ENCODE measurements around the gene ZFP30. TPM values are rescaled to one million over a fixed set of nuclear protein-coding genes. Genes with fewer than 3 reads are reported as not detected.

Gene ZFP30
- total and polyA plus RNA-seq, 2 of the 13 experiments (the other 11 are each of a cell fraction or from before 2014, with no cell fraction given), result 3.4 to 19.2 TPM

DNA sequence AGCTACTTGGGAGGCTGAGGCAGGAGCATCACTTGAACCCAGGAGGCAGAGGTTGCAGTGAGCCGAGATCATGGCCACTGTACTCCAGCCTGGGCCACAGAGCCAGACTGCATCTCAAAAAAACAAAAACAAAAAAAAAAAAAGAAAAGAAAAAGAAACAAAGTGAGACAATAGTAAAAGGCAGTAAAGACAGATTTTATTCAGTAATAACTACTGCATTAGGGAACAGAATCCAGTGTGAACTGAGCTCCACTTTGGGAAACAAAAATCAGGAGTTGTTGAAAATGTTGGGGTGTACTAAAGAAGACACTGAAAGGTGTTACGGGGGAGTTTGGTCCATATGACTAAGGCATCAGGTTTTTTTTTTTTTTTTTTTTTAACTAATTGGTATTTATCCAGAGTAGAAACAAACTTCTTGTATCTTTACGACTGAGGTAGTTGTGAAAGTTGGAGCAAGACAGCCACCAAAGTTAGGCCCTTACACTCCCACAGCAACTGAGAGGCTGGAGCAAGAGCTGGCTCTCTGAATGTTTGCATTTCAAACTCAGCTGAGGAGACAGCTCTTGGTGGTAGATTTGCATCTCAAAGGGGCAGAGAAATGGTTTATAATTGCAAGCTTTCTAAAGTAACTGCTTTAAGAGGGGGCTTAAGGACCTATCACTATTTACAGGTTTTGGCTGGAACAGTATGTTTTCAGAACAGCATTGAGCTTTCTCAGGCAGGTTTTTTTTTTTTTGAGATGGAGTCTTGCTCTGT lies 40.1 kb upstream of the ZFP30 start:
- in situ Hi-C loops (cut with HindIII; ENCODE audit: extremely low pct_ligation_motif_present, low pct_unique_long_range_greater_than_20kb) (no loop called here), intact Hi-C loops (cut with micrococcal nuclease; ENCODE audit: unreplicated experiment) (loop anchor here (10.0 kb wide), 1 partner anchor 231 kb away; the partner anchor contains the start of genes ZNF569 and ZNF570)
- Histone ChIP-seq H3K4me3 (replicated peaks in 1 of 3; ENCODE audit: insufficient read depth in 1 of 3, low read depth in 2 of 3, low read length in 3 of 3) (no peak overlapping the region), H3K9ac (ENCODE audit: insufficient read depth, low read depth, low read length) (no peak overlapping the region), H3K4me2 (ENCODE audit: low read depth, low read length) (no peak overlapping the region), H3K79me2 (ENCODE audit: insufficient read depth, low read length) (peaks cover 4% of the 10 kb centered on the region), H4K20me1 (ENCODE audit: insufficient read depth, low read length) (no peaks in the 10 kb centered on the region), H3K27me3 (ENCODE audit: control insufficient read depth in 1 of 2, insufficient read depth in 2 of 2, low read length in 2 of 2) (no peaks in the 10 kb centered on the region; a peak in 1 of 5 replicates), H3K9me3 (ENCODE audit: low read length) (no peaks in the 10 kb centered on the region), H3K27ac (ENCODE audit: extremely low read length, insufficient read depth, low read length) (no peak overlapping the region), H2AFZ (ENCODE audit: low read length) (no peak overlapping the region), H3K36me3 (replicated peaks in 1 of 2; ENCODE audit: control insufficient read depth in 1 of 2, insufficient read depth in 2 of 2, low read length in 2 of 2) (peaks cover 0 to 6% of the 10 kb centered on the region in 2 experiments; a peak in 3 of 5 replicates), H3K4me1 (ENCODE audit: insufficient read depth, low read length) (peaks cover 10% of the 10 kb centered on the region; the same call in 1 of the 2 replicates)
- ChIA-PET CTCF (ENCODE audit: low intra/inter-chr PET ratio, low total read pairs) (no interaction called here), POLR2A (no interaction called here)
- ATAC-seq, result no peak
- no peak for FAIRE-seq
- DNase-seq (ENCODE audit: low spot score), result no peak
- BruUV-seq (replicated peaks), result no TSS peak
- WGBS (ENCODE audit: low lambda C conversion rate), result 92% methylated on average over 3 of the region's 3 CpGs
- TF ChIP-seq, protein P1, sequence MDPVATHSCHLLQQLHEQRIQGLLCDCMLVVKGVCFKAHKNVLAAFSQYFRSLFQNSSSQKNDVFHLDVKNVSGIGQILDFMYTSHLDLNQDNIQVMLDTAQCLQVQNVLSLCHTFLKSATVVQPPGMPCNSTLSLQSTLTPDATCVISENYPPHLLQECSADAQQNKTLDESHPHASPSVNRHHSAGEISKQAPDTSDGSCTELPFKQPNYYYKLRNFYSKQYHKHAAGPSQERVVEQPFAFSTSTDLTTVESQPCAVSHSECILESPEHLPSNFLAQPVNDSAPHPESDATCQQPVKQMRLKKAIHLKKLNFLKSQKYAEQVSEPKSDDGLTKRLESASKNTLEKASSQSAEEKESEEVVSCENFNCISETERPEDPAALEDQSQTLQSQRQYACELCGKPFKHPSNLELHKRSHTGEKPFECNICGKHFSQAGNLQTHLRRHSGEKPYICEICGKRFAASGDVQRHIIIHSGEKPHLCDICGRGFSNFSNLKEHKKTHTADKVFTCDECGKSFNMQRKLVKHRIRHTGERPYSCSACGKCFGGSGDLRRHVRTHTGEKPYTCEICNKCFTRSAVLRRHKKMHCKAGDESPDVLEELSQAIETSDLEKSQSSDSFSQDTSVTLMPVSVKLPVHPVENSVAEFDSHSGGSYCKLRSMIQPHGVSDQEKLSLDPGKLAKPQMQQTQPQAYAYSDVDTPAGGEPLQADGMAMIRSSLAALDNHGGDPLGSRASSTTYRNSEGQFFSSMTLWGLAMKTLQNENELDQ (CRISPR knock-in tag; IDR thresholded peaks at IDR 0.05; ENCODE audit: borderline replicate concordance), result no peak
- TF ChIP-seq NFIC (IDR thresholded peaks at IDR 0.05; ENCODE audit: low read length) (no peak), ARID2 (CRISPR knock-in tag; IDR thresholded peaks at IDR 0.05; ENCODE audit: borderline replicate concordance) (no peak), THAP11 (CRISPR knock-in tag; IDR thresholded peaks at IDR 0.05) (no peak), ZSCAN21 (CRISPR knock-in tag; IDR thresholded peaks at IDR 0.05; ENCODE audit: borderline replicate concordance) (no peak)
- TF ChIP-seq, protein P2, sequence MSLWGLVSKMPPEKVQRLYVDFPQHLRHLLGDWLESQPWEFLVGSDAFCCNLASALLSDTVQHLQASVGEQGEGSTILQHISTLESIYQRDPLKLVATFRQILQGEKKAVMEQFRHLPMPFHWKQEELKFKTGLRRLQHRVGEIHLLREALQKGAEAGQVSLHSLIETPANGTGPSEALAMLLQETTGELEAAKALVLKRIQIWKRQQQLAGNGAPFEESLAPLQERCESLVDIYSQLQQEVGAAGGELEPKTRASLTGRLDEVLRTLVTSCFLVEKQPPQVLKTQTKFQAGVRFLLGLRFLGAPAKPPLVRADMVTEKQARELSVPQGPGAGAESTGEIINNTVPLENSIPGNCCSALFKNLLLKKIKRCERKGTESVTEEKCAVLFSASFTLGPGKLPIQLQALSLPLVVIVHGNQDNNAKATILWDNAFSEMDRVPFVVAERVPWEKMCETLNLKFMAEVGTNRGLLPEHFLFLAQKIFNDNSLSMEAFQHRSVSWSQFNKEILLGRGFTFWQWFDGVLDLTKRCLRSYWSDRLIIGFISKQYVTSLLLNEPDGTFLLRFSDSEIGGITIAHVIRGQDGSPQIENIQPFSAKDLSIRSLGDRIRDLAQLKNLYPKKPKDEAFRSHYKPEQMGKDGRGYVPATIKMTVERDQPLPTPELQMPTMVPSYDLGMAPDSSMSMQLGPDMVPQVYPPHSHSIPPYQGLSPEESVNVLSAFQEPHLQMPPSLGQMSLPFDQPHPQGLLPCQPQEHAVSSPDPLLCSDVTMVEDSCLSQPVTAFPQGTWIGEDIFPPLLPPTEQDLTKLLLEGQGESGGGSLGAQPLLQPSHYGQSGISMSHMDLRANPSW (CRISPR knock-in tag; IDR thresholded peaks at IDR 0.05; ENCODE audit: borderline replicate concordance), result no peak
- TF ChIP-seq, protein P3, sequence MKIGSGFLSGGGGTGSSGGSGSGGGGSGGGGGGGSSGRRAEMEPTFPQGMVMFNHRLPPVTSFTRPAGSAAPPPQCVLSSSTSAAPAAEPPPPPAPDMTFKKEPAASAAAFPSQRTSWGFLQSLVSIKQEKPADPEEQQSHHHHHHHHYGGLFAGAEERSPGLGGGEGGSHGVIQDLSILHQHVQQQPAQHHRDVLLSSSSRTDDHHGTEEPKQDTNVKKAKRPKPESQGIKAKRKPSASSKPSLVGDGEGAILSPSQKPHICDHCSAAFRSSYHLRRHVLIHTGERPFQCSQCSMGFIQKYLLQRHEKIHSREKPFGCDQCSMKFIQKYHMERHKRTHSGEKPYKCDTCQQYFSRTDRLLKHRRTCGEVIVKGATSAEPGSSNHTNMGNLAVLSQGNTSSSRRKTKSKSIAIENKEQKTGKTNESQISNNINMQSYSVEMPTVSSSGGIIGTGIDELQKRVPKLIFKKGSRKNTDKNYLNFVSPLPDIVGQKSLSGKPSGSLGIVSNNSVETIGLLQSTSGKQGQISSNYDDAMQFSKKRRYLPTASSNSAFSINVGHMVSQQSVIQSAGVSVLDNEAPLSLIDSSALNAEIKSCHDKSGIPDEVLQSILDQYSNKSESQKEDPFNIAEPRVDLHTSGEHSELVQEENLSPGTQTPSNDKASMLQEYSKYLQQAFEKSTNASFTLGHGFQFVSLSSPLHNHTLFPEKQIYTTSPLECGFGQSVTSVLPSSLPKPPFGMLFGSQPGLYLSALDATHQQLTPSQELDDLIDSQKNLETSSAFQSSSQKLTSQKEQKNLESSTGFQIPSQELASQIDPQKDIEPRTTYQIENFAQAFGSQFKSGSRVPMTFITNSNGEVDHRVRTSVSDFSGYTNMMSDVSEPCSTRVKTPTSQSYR (CRISPR knock-in tag; IDR thresholded peaks at IDR 0.05; ENCODE audit: borderline replicate concordance), result no peak
- TF ChIP-seq, protein P4, sequence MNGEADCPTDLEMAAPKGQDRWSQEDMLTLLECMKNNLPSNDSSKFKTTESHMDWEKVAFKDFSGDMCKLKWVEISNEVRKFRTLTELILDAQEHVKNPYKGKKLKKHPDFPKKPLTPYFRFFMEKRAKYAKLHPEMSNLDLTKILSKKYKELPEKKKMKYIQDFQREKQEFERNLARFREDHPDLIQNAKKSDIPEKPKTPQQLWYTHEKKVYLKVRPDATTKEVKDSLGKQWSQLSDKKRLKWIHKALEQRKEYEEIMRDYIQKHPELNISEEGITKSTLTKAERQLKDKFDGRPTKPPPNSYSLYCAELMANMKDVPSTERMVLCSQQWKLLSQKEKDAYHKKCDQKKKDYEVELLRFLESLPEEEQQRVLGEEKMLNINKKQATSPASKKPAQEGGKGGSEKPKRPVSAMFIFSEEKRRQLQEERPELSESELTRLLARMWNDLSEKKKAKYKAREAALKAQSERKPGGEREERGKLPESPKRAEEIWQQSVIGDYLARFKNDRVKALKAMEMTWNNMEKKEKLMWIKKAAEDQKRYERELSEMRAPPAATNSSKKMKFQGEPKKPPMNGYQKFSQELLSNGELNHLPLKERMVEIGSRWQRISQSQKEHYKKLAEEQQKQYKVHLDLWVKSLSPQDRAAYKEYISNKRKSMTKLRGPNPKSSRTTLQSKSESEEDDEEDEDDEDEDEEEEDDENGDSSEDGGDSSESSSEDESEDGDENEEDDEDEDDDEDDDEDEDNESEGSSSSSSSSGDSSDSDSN (CRISPR knock-in tag; IDR thresholded peaks at IDR 0.05), result no peak
- TF ChIP-seq, protein P5, sequence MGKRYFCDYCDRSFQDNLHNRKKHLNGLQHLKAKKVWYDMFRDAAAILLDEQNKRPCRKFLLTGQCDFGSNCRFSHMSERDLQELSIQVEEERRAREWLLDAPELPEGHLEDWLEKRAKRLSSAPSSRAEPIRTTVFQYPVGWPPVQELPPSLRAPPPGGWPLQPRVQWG (CRISPR knock-in tag; IDR thresholded peaks at IDR 0.05; ENCODE audit: borderline replicate concordance, low read depth), result no peak
